Measurements from ENCODE around the gene STXBP3. TPM values are rescaled to one million over a fixed set of nuclear protein-coding genes. Genes with fewer than 3 reads are reported as not detected.

The STXBP3 gene
- total RNA-seq, 1 experiment from 2014 or later = 30.3 TPM

DNA sequence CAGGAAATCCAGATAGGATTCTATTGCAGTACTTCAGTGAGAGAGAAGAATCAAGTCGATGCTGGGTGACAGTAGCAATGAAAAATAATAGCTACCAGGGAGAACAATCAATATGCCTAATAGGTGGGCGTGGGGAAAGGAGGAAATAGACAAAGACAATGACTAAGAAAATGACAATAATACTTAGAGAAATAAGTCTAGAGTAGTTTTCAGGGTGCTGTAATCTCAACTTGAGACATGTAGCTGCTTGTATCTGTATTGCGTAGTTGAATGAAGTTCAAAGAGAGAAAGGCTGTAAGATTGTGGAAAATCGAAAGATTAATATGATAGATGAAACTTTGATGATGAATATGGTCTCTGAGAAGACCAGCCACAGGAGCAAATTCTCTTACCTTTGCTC, 2.6 kb downstream of the STXBP3 start:
- Mint-ChIP-seq H3K27me3 (ENCODE audit: unreplicated experiment) (no peaks in the 10 kb centered on the region), H3K36me3 (ENCODE audit: insufficient read depth, unreplicated experiment) (peaks cover 14% of the 10 kb centered on the region), H3K9me3 (ENCODE audit: low read depth, unreplicated experiment) (no peaks in the 10 kb centered on the region), H3K4me1 (ENCODE audit: low read depth, unreplicated experiment) (peaks cover 19% of the 10 kb centered on the region), H3K27ac (ENCODE audit: unreplicated experiment) (peak overlapping the region; percentile 2), H3K4me3 (ENCODE audit: low read depth, unreplicated experiment) (no peak overlapping the region)
- intact Hi-C loops (cut with micrococcal nuclease; ENCODE audit: unreplicated experiment) = no loop called here
- TF ChIP-seq, protein P1, sequence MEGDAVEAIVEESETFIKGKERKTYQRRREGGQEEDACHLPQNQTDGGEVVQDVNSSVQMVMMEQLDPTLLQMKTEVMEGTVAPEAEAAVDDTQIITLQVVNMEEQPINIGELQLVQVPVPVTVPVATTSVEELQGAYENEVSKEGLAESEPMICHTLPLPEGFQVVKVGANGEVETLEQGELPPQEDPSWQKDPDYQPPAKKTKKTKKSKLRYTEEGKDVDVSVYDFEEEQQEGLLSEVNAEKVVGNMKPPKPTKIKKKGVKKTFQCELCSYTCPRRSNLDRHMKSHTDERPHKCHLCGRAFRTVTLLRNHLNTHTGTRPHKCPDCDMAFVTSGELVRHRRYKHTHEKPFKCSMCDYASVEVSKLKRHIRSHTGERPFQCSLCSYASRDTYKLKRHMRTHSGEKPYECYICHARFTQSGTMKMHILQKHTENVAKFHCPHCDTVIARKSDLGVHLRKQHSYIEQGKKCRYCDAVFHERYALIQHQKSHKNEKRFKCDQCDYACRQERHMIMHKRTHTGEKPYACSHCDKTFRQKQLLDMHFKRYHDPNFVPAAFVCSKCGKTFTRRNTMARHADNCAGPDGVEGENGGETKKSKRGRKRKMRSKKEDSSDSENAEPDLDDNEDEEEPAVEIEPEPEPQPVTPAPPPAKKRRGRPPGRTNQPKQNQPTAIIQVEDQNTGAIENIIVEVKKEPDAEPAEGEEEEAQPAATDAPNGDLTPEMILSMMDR (IDR thresholded peaks at IDR 0.05; ENCODE audit: unreplicated experiment) = no peak
- DNase-seq = no peak
- CTCF ChIA-PET = interaction anchor here (0.6 kb wide), 1 partner anchor 606 kb away, joined by 3 read pairs; no protein-coding TSS in a partner anchor
- BruUV-seq (replicated peaks) = no TSS peak

DNA sequence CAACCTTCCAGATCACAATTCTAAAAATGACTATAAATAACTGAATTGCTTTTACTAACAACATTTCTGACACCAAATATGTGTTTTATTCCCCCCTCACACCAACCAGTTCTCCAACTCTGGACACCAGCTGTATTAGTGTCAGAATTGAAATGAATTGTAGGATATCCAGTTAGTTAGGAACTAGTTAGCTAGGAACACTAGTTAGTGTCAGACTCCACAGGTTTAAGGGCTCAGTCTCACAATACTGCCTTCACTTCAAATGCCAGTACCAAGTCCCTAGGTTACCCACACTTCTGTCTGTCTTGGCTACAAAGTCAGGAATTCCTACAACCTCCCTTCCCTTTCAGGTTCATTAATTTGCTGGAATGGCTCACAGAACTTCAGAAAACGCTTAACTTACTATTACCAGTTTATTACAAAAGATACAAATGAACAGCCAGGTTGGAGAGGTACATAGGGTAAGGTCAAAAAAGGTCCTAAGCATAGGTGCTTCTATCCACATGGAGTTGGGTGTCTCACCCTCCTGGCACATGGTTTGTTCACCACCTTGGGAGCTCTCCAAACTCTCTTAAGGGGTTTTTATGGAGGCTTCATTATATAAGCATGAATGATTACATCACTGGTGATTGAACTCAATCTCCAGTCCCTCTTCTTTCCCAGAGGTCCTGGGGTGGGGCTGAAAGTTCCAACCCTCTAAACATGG, 4.2 kb downstream of the STXBP3 start:
- no peaks in the 10 kb centered on the region for H3K27me3 Mint-ChIP-seq (ENCODE audit: unreplicated experiment)
- no peaks in the 10 kb centered on the region for H3K9me3 Mint-ChIP-seq (ENCODE audit: low read depth, unreplicated experiment)
- H3K36me3 Mint-ChIP-seq (ENCODE audit: insufficient read depth, unreplicated experiment) = peaks cover 14% of the 10 kb centered on the region
- intact Hi-C loops (cut with micrococcal nuclease; ENCODE audit: unreplicated experiment) = no loop called here
- no peak overlapping the region for H3K4me3 Mint-ChIP-seq (ENCODE audit: low read depth, unreplicated experiment)
- H3K27ac Mint-ChIP-seq (ENCODE audit: unreplicated experiment) = no peak overlapping the region
- BruUV-seq (replicated peaks) = no TSS peak
- TF ChIP-seq, protein P1 (IDR thresholded peaks at IDR 0.05; ENCODE audit: unreplicated experiment) = no peak
- H3K4me1 Mint-ChIP-seq (ENCODE audit: low read depth, unreplicated experiment) = peaks cover 19% of the 10 kb centered on the region
- no peak for DNase-seq
- CTCF ChIA-PET = interaction anchor here (0.5 kb wide), 1 partner anchor 308 kb away, joined by 3 read pairs; no protein-coding TSS in a partner anchor

GRCh38 chr1:108753363-108753762, 6.9 kb downstream of the STXBP3 start:
- Mint-ChIP-seq H3K36me3 (ENCODE audit: insufficient read depth, unreplicated experiment) (no peaks in the 10 kb centered on the region), H3K4me1 (ENCODE audit: low read depth, unreplicated experiment) (peaks cover 18% of the 10 kb centered on the region), H3K4me3 (ENCODE audit: low read depth, unreplicated experiment) (no peak overlapping the region), H3K9me3 (ENCODE audit: low read depth, unreplicated experiment) (no peaks in the 10 kb centered on the region), H3K27me3 (ENCODE audit: unreplicated experiment) (no peaks in the 10 kb centered on the region), H3K27ac (ENCODE audit: unreplicated experiment) (no peak overlapping the region)
- CTCF ChIA-PET = no interaction called here
- DNase-seq = no peak
- TF ChIP-seq, protein P1 (IDR thresholded peaks at IDR 0.05; ENCODE audit: unreplicated experiment) = no peak
- no TSS peak for BruUV-seq (replicated peaks)
- intact Hi-C loops (cut with micrococcal nuclease; ENCODE audit: unreplicated experiment) = no loop called here

- TF ChIP-seq, protein P1 (IDR thresholded peaks at IDR 0.05; ENCODE audit: unreplicated experiment) = no peak
- Mint-ChIP-seq H3K27ac (ENCODE audit: unreplicated experiment) (no peak overlapping the region), H3K4me1 (ENCODE audit: low read depth, unreplicated experiment) (no peaks in the 10 kb centered on the region), H3K27me3 (ENCODE audit: unreplicated experiment) (no peaks in the 10 kb centered on the region), H3K4me3 (ENCODE audit: low read depth, unreplicated experiment) (no peak overlapping the region), H3K36me3 (ENCODE audit: insufficient read depth, unreplicated experiment) (no peaks in the 10 kb centered on the region), H3K9me3 (ENCODE audit: low read depth, unreplicated experiment) (no peaks in the 10 kb centered on the region)
- intact Hi-C loops (cut with micrococcal nuclease; ENCODE audit: unreplicated experiment) = no loop called here
- CTCF ChIA-PET = no interaction called here
- BruUV-seq (replicated peaks) = no TSS peak
- DNase-seq = no peak
These were observed 12.3 kb downstream of the STXBP3 start for GRCh38 chr1:108758796-108759195.
